Mucosa of rectum (tissue), 2 donors: ENCODE data around the gene RSRC1.

ENCODE experiments used
- H3K27ac ChIP-seq, 2 donors: one replicate each; pipeline ENCODE4 v1.7.0; 2013; ENCODE audit warnings: inconsistent platforms in 2 of 2, low read depth in 2 of 2, low read length in 2 of 2
- H3K27me3 ChIP-seq, 2 donors: one replicate each; pipeline ENCODE4 v1.7.0; 2013; ENCODE audit warnings: low read length in 2 of 2; ENCODE audit not compliant: control insufficient read depth in 2 of 2, insufficient read depth in 2 of 2
- H3K36me3 ChIP-seq, 2 donors: one replicate each; pipeline ENCODE4 v1.7.0; 2013; ENCODE audit warnings: low read length in 2 of 2; ENCODE audit not compliant: control insufficient read depth in 2 of 2, insufficient read depth in 2 of 2
- H3K4me1 ChIP-seq, 2 donors: one replicate each; pipeline ENCODE4 v1.7.0; 2013; ENCODE audit warnings: low read length in 2 of 2, mild to moderate bottlenecking in 1 of 2; ENCODE audit not compliant: control insufficient read depth in 2 of 2, insufficient read depth in 2 of 2
- H3K4me3 ChIP-seq, 2 donors: one replicate each; pipeline ENCODE4 v1.7.0; 2013; ENCODE audit warnings: low read length in 2 of 2
- H3K9ac ChIP-seq, 2 donors: one replicate each; pipeline ENCODE4 v1.7.0; 2013; ENCODE audit warnings: low read length in 2 of 2, low read depth in 1 of 2, mild to moderate bottlenecking in 1 of 2
- H3K9me3 ChIP-seq, 2 donors: one replicate each; pipeline ENCODE4 v1.7.0; 2013; ENCODE audit warnings: low read length in 2 of 2; ENCODE audit not compliant: control insufficient read depth in 2 of 2
- donor health status: healthy.
- donor health status: Normal muscosa, but diverticular disease.

Gene RSRC1

DNA sequence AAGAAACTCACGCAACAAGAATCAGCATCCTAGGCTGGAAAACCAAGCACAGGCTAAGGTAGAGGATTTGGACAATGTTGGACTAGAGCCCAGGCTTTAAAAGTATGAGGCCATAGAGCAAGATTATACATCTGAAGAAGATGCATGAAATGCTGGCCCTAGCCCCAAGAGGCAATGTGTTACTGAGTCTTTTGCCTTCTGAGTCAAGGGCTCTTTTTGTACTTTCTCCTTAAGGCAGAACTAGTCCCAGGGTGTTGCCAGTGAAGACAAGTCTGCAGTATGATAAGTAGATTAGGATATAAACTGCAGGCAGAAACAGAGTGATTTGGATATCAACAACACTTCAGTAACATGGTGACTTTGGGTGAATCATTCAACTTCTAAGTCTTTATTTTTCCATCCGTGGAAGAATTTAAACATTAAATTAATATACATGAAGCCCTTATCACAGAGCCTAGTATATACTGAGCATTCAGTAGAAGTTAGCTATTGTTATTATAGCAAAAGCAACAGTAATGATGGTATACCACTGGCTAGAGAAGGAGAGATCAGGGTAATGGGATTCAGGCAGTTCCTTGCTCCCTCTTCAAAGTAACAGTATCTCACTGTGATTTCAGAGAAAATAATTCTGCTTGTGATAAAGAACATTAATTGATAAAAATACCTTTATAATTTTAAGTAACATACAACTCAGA is 361.2 kb downstream of the RSRC1 start:
- Histone ChIP-seq H3K9me3 (no peaks in the 10 kb centered on the region), H3K27me3 (no peaks in the 10 kb centered on the region), H3K36me3 (no peaks in the 10 kb centered on the region), H3K4me3 (no peak overlapping the region), H3K27ac (no peak overlapping the region), H3K4me1 (peaks cover 0 to 2% of the 10 kb centered on the region in 2 donors), H3K9ac (no peak overlapping the region)

- Histone ChIP-seq H3K4me1 (peaks cover 0 to 2% of the 10 kb centered on the region in 2 donors), H3K27me3 (no peaks in the 10 kb centered on the region), H3K9ac (no peak overlapping the region), H3K27ac (no peak overlapping the region), H3K4me3 (no peak overlapping the region), H3K36me3 (no peaks in the 10 kb centered on the region), H3K9me3 (no peaks in the 10 kb centered on the region)
Measured at GRCh38 chr3:158471639-158472294, 361.9 kb downstream of the RSRC1 start.

DNA sequence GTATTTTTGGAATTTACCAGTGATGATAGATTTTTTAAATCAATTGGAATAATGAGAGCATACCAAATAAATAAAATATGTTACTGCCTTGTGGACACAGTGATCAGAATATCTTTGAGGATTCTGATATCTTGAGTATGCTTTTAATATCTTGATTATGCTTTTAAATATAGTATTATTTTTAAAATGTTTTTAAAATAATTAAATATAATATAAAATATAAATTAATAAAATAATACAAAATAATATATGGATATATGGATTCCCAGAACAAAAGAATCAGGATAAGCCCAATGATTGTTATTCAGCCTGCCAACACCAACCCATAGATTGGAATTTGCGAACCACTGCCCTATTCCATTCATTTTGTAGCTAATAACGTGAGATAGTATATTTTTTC is 369.2 kb downstream of the RSRC1 start:
- Histone ChIP-seq H3K4me3 (no peak overlapping the region), H3K9me3 (no peaks in the 10 kb centered on the region), H3K9ac (no peak overlapping the region), H3K36me3 (no peaks in the 10 kb centered on the region), H3K27ac (no peak overlapping the region), H3K27me3 (no peaks in the 10 kb centered on the region), H3K4me1 (no peaks in the 10 kb centered on the region)

DNA sequence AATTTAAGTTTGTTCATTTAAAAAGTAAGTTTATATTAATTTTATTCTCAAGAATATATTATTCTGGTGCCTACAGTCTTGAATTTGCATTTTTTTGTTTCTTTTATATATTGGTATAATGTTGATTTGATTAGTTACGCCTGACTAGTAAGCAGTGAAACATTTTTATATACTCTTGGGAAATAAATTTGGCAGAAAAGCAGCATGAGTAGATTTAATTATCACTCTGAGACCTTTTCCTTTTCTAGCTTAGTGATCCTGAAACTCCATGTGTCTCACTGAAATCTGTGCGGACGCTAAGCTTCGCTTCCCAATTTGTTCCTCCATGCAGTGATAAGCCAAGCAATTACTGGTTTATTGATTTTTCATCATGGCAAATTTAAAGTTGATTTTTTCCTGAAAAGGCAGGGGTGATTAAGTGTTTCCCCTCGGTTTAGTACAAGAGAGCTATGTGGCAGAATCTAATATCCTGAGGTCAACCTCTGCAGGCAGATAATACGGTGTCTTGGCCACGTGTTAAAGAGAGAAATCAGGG is 373.9 kb downstream of the RSRC1 start:
- Histone ChIP-seq H3K9me3 (no peaks in the 10 kb centered on the region), H3K27ac (no peak overlapping the region), H3K36me3 (no peaks in the 10 kb centered on the region), H3K4me1 (no peaks in the 10 kb centered on the region), H3K27me3 (no peaks in the 10 kb centered on the region), H3K9ac (no peak overlapping the region), H3K4me3 (no peak overlapping the region)

GRCh38 chr3:158486200-158486599 is 376.3 kb downstream of the RSRC1 start:
- Histone ChIP-seq H3K9ac (no peak overlapping the region), H3K36me3 (no peaks in the 10 kb centered on the region), H3K4me3 (no peak overlapping the region), H3K27me3 (no peaks in the 10 kb centered on the region), H3K9me3 (no peaks in the 10 kb centered on the region), H3K4me1 (no peaks in the 10 kb centered on the region), H3K27ac (no peak overlapping the region)

GRCh38 chr3:158488670-158489069 is 378.8 kb downstream of the RSRC1 start:
- H3K27me3 ChIP-seq = no peaks in the 10 kb centered on the region
- H3K36me3 ChIP-seq = no peaks in the 10 kb centered on the region
- no peaks in the 10 kb centered on the region for H3K9me3 ChIP-seq
- no peak overlapping the region for H3K4me3 ChIP-seq
- H3K9ac ChIP-seq = no peak overlapping the region
- no peak overlapping the region for H3K27ac ChIP-seq
- peaks cover 2 to 3% of the 10 kb centered on the region in 2 donors for H3K4me1 ChIP-seq

DNA sequence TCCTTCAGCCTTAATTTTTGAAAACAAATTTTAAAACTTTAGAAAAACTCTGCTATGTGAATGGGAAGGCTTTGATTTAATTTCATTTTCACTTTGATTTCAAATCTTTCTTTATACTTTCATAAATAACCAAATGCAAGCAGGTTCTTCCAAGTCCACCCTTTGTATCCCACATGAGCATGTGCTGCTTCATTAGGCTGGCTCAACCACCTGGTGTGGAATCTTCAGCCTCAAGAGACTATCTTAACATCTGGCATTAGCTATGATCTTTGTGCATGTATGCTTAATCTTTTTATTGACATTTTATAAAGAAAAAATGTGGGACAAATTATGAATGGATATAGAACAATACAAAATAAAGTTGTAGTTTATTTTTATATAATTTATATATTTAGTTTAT is 379.3 kb downstream of the RSRC1 start:
- Histone ChIP-seq H3K9ac (no peak overlapping the region), H3K36me3 (no peaks in the 10 kb centered on the region), H3K27ac (no peak overlapping the region), H3K4me1 (peaks cover 2 to 3% of the 10 kb centered on the region in 2 donors), H3K4me3 (no peak overlapping the region), H3K27me3 (no peaks in the 10 kb centered on the region), H3K9me3 (no peaks in the 10 kb centered on the region)

- Histone ChIP-seq H3K4me3 (no peak overlapping the region), H3K27ac (no peak overlapping the region), H3K9me3 (no peaks in the 10 kb centered on the region), H3K36me3 (no peaks in the 10 kb centered on the region), H3K9ac (no peak overlapping the region), H3K4me1 (peaks cover 2 to 3% of the 10 kb centered on the region in 2 donors), H3K27me3 (no peaks in the 10 kb centered on the region)
Measured at GRCh38 chr3:158491968-158492367, 382.1 kb downstream of the RSRC1 start.

DNA sequence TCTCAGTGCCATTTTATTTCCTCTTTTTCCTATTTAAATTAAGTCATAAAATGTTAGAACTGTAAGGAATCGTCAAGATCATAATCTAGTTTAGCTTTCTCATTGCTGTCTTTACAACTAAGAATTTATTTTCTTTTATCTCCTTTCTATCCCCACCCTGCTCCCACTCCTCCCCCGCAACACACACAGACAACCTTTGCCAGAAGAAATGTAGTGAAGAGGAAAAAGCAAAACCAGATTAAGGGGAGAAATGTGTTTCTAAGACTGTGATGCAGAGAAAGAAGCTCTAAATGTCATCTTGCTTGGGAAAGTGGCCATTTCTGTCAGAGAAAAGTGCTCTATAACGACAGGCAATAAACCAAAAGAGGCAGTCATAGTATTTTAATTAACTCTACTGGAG is 382.8 kb downstream of the RSRC1 start:
- H3K36me3 ChIP-seq = no peaks in the 10 kb centered on the region
- H3K27ac ChIP-seq = no peak overlapping the region
- no peak overlapping the region for H3K9ac ChIP-seq
- no peaks in the 10 kb centered on the region for H3K9me3 ChIP-seq
- peaks cover 2 to 3% of the 10 kb centered on the region in 2 donors for H3K4me1 ChIP-seq
- H3K4me3 ChIP-seq = no peak overlapping the region
- no peaks in the 10 kb centered on the region for H3K27me3 ChIP-seq

DNA sequence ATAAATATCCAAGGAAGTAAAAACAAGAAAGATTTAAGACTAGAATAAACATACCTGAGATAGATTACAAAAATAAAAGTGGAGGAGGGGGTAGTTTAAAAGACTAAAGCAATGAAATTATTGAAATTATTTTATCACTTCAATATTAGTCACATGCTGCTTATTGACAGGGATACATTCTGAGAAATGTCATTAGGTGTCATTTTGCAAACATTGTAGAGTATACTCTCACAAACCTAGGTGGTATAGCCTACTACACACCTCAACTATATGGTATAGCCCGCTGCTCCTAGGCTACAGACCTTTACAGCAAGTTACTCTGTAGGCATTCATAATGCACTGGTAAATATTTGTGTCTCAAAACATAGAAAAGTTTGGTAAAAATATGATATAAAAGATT is 384.0 kb downstream of the RSRC1 start:
- H3K4me3 ChIP-seq = no peak overlapping the region
- no peak overlapping the region for H3K27ac ChIP-seq
- H3K9me3 ChIP-seq = no peaks in the 10 kb centered on the region

More for the DNA sequence above, 384.0 kb downstream of the RSRC1 start:
- no peak overlapping the region for H3K9ac ChIP-seq
- H3K27me3 ChIP-seq = no peaks in the 10 kb centered on the region
- peaks cover 2 to 3% of the 10 kb centered on the region in 2 donors for H3K4me1 ChIP-seq
- no peaks in the 10 kb centered on the region for H3K36me3 ChIP-seq
